Measurements from ENCODE around the gene RETREG1.
"Not testable (repeated sequence)": the region's sequence is repeated elsewhere in the genome, so short reads cannot be mapped to it uniquely, and the experiment has no call there.

RETREG1 gene

GRCh38 chr5:16483361-16483760 lies 133.4 kb downstream of the RETREG1 start:
- DNase-seq = no peak

- no peak for DNase-seq
Observed at GRCh38 chr5:16482891-16483290, 133.9 kb downstream of the RETREG1 start.

GRCh38 chr5:16480821-16481538 lies 135.8 kb downstream of the RETREG1 start:
- no peak for DNase-seq

- no peak for DNase-seq
Observed at GRCh38 chr5:16480144-16480543, 136.7 kb downstream of the RETREG1 start.

GRCh38 chr5:16477541-16477940 lies 139.3 kb downstream of the RETREG1 start:
- no peak for DNase-seq

GRCh38 chr5:16476417-16476816 lies 140.4 kb downstream of the RETREG1 start:
- DNase-seq = not testable (repeated sequence)

GRCh38 chr5:16471387-16471786 lies 145.4 kb downstream of the RETREG1 start:
- no peak for DNase-seq

- DNase-seq = no peak
Observed at GRCh38 chr5:16467363-16468219, 149.2 kb downstream of the RETREG1 start.

- peak; percentile 72 for DNase-seq
Observed at GRCh38 chr5:16465544-16466432, 151.0 kb downstream of the RETREG1 start, which contains the start of gene ZNF622. ZNF622 (minus strand) TSS chr5:16465800; CDS start chr5:16465665, 135 bp downstream.

- DNase-seq = no peak
Observed at GRCh38 chr5:16464664-16465543, 151.9 kb downstream of the RETREG1 start.

GRCh38 chr5:16464231-16464630 lies 152.6 kb downstream of the RETREG1 start:
- DNase-seq = no peak

- no peak for DNase-seq
Observed at GRCh38 chr5:16461782-16462181, 155.0 kb downstream of the RETREG1 start.

- no peak for DNase-seq
Observed at GRCh38 chr5:16461026-16461425, 155.8 kb downstream of the RETREG1 start.

GRCh38 chr5:16459451-16459850 lies 157.3 kb downstream of the RETREG1 start:
- DNase-seq = no peak

- DNase-seq = no peak
Observed at GRCh38 chr5:16457853-16458252, 158.9 kb downstream of the RETREG1 start.

- DNase-seq = no peak
Observed at GRCh38 chr5:16457451-16457850, 159.3 kb downstream of the RETREG1 start.

GRCh38 chr5:16456103-16456832 lies 160.5 kb downstream of the RETREG1 start:
- DNase-seq = peak; percentile 10

- DNase-seq = no peak
Observed at GRCh38 chr5:16455668-16456067, 161.1 kb downstream of the RETREG1 start.

GRCh38 chr5:16454686-16455085 lies 162.1 kb downstream of the RETREG1 start:
- DNase-seq = no peak

GRCh38 chr5:16453609-16454008 lies 163.2 kb downstream of the RETREG1 start:
- DNase-seq = no peak

GRCh38 chr5:16450163-16450562 lies 166.6 kb downstream of the RETREG1 start:
- DNase-seq = no peak
